ENCODE results near the gene NUDT15.

GRCh38 chr13:48068036-48068435 is 30.5 kb downstream of the NUDT15 start:
- peak; percentile 68 for TF ChIP-seq CTCF (conservative IDR thresholded peaks at IDR 0.05; ENCODE audit: low read length)
- TF ChIP-seq EZH2phosphoT487 (IDR thresholded peaks at IDR 0.05; ENCODE audit: borderline replicate concordance, low read depth, low read length) = no peak

Measured in OCI-LY7 (cell line).